Hepatocyte (in vitro differentiated cells): Measurements from ENCODE around the gene FAM184A. TPM values are rescaled to one million over a fixed set of nuclear protein-coding genes. Genes with fewer than 3 reads are reported as not detected.

Experiments
- DNase-seq: peaks from one replicate; pipeline ENCODE4 v3.0.0-alpha.2; 2016; ENCODE audit warnings: low spot score
- H2AFZ ChIP-seq: fragments of 200-600 bp; sonication (generic); 2 replicates; pipeline ENCODE4 v1.6.0; 2016; ENCODE audit warnings: antibody characterized with exemption, mild to moderate bottlenecking
- H3K27ac ChIP-seq: fragments of 200-600 bp; sonication (generic); 2 replicates; pipeline ENCODE4 v1.5.1; 2016; ENCODE audit warnings: mild to moderate bottlenecking
- H3K27me3 ChIP-seq: fragments of 200-600 bp; sonication (generic); 2 replicates; pipeline ENCODE4 v1.6.1; 2016
- H3K36me3 ChIP-seq: fragments of 200-600 bp; sonication (generic); replicated peaks from 2 replicates; pipeline ENCODE4 v1.5.1; 2016; ENCODE audit warnings: low read depth; ENCODE audit not compliant: insufficient read depth
- H3K4me1 ChIP-seq: fragments of 200-600 bp; sonication (generic); 2 replicates; pipeline ENCODE4 v1.5.1; 2016; ENCODE audit warnings: mild to moderate bottlenecking, moderate library complexity; ENCODE audit not compliant: insufficient read depth
- H3K4me2 ChIP-seq: fragments of 200-600 bp; sonication (generic); 2 replicates; pipeline ENCODE4 v1.6.0; 2016
- H3K4me3 ChIP-seq: fragments of 200-600 bp; sonication (generic); 2 replicates; pipeline ENCODE4 v1.5.1; 2016; ENCODE audit warnings: mild to moderate bottlenecking
- H3K79me2 ChIP-seq: fragments of 200-600 bp; sonication (generic); 2 replicates; pipeline ENCODE4 v1.6.0; 2017; ENCODE audit warnings: mild to moderate bottlenecking
- H3K9me2 ChIP-seq: fragments of 200-600 bp; sonication (generic); replicated peaks from 2 replicates; pipeline ENCODE4 v1.6.0; 2017; ENCODE audit warnings: mild to moderate bottlenecking; ENCODE audit not compliant: insufficient read depth
- H3K9me3 ChIP-seq: fragments of 200-600 bp; sonication (generic); 2 replicates; pipeline ENCODE4 v1.5.1; 2016; ENCODE audit warnings: low read depth, mild to moderate bottlenecking
- H4K20me1 ChIP-seq: fragments of 200-600 bp; sonication (generic); 2 replicates; pipeline ENCODE4 v1.6.0; 2016; ENCODE audit warnings: mild to moderate bottlenecking; ENCODE audit not compliant: insufficient read depth, poor library complexity, severe bottlenecking
- EZH2 ChIP-seq: fragments of 200-600 bp; sonication (generic); IDR thresholded peaks from 2 replicates; pipeline ENCODE4 v1.6.1; 2016; ENCODE audit warnings: antibody characterized with exemption, mild to moderate bottlenecking, borderline replicate concordance
- EZH2phosphoT487 ChIP-seq: fragments of 200-600 bp; sonication (generic); IDR thresholded peaks from one replicate; pipeline ENCODE4 v1.6.1; 2018; ENCODE audit warnings: antibody characterized with exemption, mild to moderate bottlenecking, low read depth, moderate library complexity; ENCODE audit not compliant: unreplicated experiment, severe bottlenecking
- WGBS: methylation state at CpG from one replicate; pipeline ENCODE4 v1.1.6; 2016; ENCODE audit warnings: low lambda C conversion rate; ENCODE audit errors: missing lambda C conversion rate; 5-methylcytosine and 5-hydroxymethylcytosine counted together
- polyA plus RNA-seq: library from polyadenylated mRNA; unstranded; fragments of >200 nt; fragmentation: Nextera tagmentation; extraction: Ambion mirVana; gene quantifications from 2 replicates; pipeline ENCODE4 v1.2.1, GENCODE V29; 2016
- total RNA-seq: library from RNA; depleted of rRNA; stranded (reverse); fragments of >200 nt; gene quantifications from 2 replicates; pipeline ENCODE4 v1.2.3, GENCODE V29; 2014
- TF ChIP-seq, protein P1 (sequence below): fragments of 200-600 bp; sonication (generic); IDR thresholded peaks from 2 replicates; pipeline ENCODE4 v1.5.1; 2016; ENCODE audit warnings: antibody characterized with exemption, mild to moderate bottlenecking; ENCODE audit not compliant: poor library complexity

Gene FAM184A
- total and polyA plus RNA-seq, 2 experiments from 2014 or later: 5.6 to 14.1 TPM

DNA sequence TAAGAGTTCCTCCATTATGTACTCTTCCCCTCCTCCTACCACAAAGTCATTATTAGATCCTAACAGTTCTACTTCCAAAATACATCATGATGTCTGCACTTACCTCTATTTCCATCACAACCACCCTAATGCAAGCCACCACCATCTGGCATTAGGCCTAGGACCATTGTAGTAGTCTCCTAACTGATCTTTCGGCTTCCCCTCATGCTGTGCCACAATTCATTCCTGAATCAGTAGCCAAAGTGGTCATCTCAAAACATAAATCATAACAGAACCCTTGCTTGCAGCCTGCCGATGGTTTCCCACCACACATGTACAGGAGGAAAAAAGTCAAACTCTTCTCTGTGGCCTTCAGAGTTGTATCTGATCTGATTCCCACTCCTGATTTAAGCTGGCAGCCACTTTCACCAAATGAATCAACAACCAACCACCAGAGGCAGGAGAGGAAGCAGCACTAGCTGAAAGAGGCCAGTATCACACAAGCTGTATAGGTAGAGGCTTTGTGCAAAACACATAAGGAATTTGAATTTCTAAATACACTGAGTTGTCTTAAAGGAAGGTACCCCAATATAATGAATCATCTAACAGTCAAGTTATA lies 26.1 kb downstream of the FAM184A start:
- H3K4me1 ChIP-seq: no peaks in the 10 kb centered on the region
- no peaks in the 10 kb centered on the region for H4K20me1 ChIP-seq
- H3K4me2 ChIP-seq: no peak overlapping the region
- WGBS: 82% methylated on average over 2 of the region's 2 CpGs
- no peaks in the 10 kb centered on the region for H3K9me2 ChIP-seq
- no peak for DNase-seq
- no peaks in the 10 kb centered on the region for H3K9me3 ChIP-seq
- no peaks in the 10 kb centered on the region for H3K79me2 ChIP-seq
- H3K27ac ChIP-seq: no peak overlapping the region
- H3K36me3 ChIP-seq: no peaks in the 10 kb centered on the region
- TF ChIP-seq EZH2 (no peak), EZH2phosphoT487 (no peak)
- TF ChIP-seq, protein P1, sequence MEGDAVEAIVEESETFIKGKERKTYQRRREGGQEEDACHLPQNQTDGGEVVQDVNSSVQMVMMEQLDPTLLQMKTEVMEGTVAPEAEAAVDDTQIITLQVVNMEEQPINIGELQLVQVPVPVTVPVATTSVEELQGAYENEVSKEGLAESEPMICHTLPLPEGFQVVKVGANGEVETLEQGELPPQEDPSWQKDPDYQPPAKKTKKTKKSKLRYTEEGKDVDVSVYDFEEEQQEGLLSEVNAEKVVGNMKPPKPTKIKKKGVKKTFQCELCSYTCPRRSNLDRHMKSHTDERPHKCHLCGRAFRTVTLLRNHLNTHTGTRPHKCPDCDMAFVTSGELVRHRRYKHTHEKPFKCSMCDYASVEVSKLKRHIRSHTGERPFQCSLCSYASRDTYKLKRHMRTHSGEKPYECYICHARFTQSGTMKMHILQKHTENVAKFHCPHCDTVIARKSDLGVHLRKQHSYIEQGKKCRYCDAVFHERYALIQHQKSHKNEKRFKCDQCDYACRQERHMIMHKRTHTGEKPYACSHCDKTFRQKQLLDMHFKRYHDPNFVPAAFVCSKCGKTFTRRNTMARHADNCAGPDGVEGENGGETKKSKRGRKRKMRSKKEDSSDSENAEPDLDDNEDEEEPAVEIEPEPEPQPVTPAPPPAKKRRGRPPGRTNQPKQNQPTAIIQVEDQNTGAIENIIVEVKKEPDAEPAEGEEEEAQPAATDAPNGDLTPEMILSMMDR: no peak
- no peak overlapping the region for H3K4me3 ChIP-seq
- no peaks in the 10 kb centered on the region for H3K27me3 ChIP-seq
- no peak overlapping the region for H2AFZ ChIP-seq

DNA sequence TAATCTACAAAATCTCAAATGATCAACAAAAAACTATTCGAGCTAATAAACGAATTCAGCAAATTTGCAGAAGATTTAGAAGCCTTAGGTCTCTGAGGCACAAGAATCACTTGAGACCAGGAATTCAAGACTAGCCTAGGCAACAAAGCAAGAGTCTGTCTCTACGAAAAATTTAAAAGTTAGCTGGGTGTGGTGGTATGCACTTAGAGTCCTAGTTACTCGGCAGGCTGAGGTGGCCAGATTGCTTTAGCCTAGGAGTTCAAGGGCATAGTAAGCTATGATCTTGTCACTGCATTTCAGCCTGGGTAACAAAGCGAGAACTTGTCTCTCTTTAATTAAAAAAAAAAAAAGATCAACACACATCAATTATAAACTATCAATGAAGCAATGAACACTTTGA lies 34.2 kb downstream of the FAM184A start:
- H3K4me1 ChIP-seq: no peaks in the 10 kb centered on the region
- no peaks in the 10 kb centered on the region for H3K36me3 ChIP-seq
- 76% methylated on average over 5 of the region's 5 CpGs for WGBS
- no peaks in the 10 kb centered on the region for H3K79me2 ChIP-seq
- DNase-seq: no peak
- no peaks in the 10 kb centered on the region for H3K9me3 ChIP-seq
- no peak overlapping the region for H3K4me2 ChIP-seq
- no peaks in the 10 kb centered on the region for H3K9me2 ChIP-seq
- H3K27me3 ChIP-seq: no peaks in the 10 kb centered on the region
- H2AFZ ChIP-seq: no peak overlapping the region
- TF ChIP-seq EZH2phosphoT487 (no peak), EZH2 (no peak)
- TF ChIP-seq, protein P1: no peak
- H3K27ac ChIP-seq: no peak overlapping the region
- no peak overlapping the region for H3K4me3 ChIP-seq
- no peaks in the 10 kb centered on the region for H4K20me1 ChIP-seq

DNA sequence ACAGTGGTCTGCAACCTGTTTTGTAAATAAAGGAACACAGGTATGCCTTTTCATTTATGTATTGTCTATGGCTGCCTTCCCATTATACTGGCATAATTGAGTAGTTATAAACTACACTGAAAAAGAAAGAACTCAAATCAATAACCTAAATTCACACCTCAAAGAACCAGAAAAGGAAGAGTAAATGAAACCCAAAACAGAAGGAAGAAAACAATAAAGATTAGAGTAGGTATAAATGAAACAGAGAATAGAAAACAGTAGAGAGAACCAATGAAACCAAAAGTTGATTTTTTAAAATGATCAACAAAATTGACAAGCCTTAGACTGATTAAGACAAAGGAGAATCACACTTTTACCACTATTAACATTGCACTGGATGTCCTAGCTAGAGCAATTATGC lies 34.7 kb downstream of the FAM184A start:
- no peak for TF ChIP-seq EZH2phosphoT487
- TF ChIP-seq EZH2: no peak
- TF ChIP-seq, protein P1: no peak
- Histone ChIP-seq H3K27ac (no peak overlapping the region), H3K79me2 (no peaks in the 10 kb centered on the region), H3K4me3 (no peak overlapping the region), H3K4me1 (no peaks in the 10 kb centered on the region), H3K4me2 (no peak overlapping the region), H2AFZ (no peak overlapping the region), H3K9me3 (no peaks in the 10 kb centered on the region), H3K36me3 (no peaks in the 10 kb centered on the region), H3K27me3 (no peaks in the 10 kb centered on the region), H4K20me1 (no peaks in the 10 kb centered on the region), H3K9me2 (no peaks in the 10 kb centered on the region)
- DNase-seq: no peak

DNA sequence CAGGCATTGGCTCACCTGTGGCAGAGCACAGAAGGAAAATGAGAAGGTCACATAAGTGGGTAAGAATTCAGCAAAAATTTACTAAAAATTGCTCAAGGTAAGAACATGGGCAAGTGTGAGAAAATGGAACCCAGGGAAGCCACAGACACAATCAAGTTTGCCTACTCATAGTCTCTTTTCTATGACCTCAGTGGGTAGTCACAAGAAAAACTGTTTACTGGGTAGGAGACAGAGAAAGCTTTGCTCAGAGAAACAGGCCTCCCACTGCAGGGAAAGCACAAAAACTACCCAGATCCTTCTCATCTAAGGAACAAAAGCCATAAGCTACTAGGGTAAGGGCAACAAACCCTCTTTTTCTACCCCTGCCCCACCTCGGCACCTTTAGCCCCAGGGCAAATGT lies 35.2 kb downstream of the FAM184A start:
- Histone ChIP-seq H3K4me1 (no peaks in the 10 kb centered on the region), H3K4me2 (no peak overlapping the region), H3K36me3 (no peaks in the 10 kb centered on the region), H2AFZ (no peak overlapping the region), H3K27me3 (no peaks in the 10 kb centered on the region), H3K27ac (no peak overlapping the region), H3K4me3 (no peak overlapping the region), H3K9me3 (no peaks in the 10 kb centered on the region), H3K9me2 (no peaks in the 10 kb centered on the region), H3K79me2 (no peaks in the 10 kb centered on the region), H4K20me1 (no peaks in the 10 kb centered on the region)
- TF ChIP-seq EZH2phosphoT487 (no peak), EZH2 (no peak)
- TF ChIP-seq, protein P1: no peak
- 55% methylated on average over 1 of the region's 1 CpG for WGBS
- no peak for DNase-seq
